Measurements from ENCODE around the gene ATP11B.

DNA sequence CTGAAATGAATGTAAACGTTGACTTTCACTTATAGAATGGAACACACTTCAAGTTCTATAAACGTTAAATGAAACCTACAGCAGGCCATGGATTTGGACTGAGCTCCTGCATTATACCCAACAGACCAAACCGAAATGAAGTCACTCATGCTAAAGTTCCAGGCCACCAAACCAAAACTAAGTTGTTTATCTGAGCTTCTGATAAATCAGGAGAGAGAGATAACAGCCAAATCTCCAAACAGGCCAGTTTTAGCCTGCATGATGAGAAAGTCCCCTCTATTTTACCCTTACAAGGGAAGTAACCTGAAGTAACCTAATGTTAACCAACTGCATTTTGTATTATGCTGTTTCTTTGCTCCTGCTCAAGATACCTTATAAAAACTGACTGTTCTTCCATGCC, 142.5 kb downstream of the ATP11B start:
- TF ChIP-seq EZH2phosphoT487 (IDR thresholded peaks at IDR 0.05; ENCODE audit: low read depth, severe bottlenecking, unreplicated experiment) (no peak), EZH2 (IDR thresholded peaks at IDR 0.05; ENCODE audit: borderline replicate concordance) (no peak)

Data from hepatocyte (in vitro differentiated cells).